IMR-90 (cell line): ENCODE measurements around the gene ERAP2.

Experiments
- BHLHE40 ChIP-seq: fragments of 150-350 bp; IDR thresholded peaks from 2 replicates; pipeline ENCODE4 v1.6.1; 2016; ENCODE audit warnings: mild to moderate bottlenecking, low read depth, low read length
- CEBPB ChIP-seq: IDR thresholded peaks from 2 replicates; pipeline ENCODE4 v1.6.1; 2012; ENCODE audit warnings: low read depth, low read length, improper control_type of control experiment
- CHD1 ChIP-seq: IDR thresholded peaks from 2 replicates; pipeline ENCODE4 v1.6.1; 2012; ENCODE audit warnings: low read depth, low read length, improper control_type of control experiment
- CTCF ChIP-seq: conservative IDR thresholded peaks from 2 replicates; pipeline ENCODE4 v1.5.1; 2012; ENCODE audit warnings: mild to moderate bottlenecking, low read depth, low read length, improper control_type of control experiment
- FOS ChIP-seq: fragments of 150-350 bp; IDR thresholded peaks from 2 replicates; pipeline ENCODE4 v1.6.1; 2016; ENCODE audit warnings: low read depth, low read length
- MAFK ChIP-seq: IDR thresholded peaks from 2 replicates; pipeline ENCODE4 v1.6.1; 2012; ENCODE audit warnings: low read depth, low read length, improper control_type of control experiment
- MAZ ChIP-seq: IDR thresholded peaks from 2 replicates; pipeline ENCODE4 v1.6.1; 2012; ENCODE audit warnings: low read depth, mild to moderate bottlenecking, low read length, improper control_type of control experiment, moderate library complexity, borderline replicate concordance
- POLR2A ChIP-seq: IDR thresholded peaks from 2 replicates; pipeline ENCODE4 v1.6.1; 2012; ENCODE audit warnings: mild to moderate bottlenecking, low read depth, low read length
- RAD21 ChIP-seq: IDR thresholded peaks from 2 replicates; pipeline ENCODE4 v1.6.1; 2012; ENCODE audit warnings: low read length, improper control_type of control experiment
- RFX5 ChIP-seq: IDR thresholded peaks from 2 replicates; pipeline ENCODE4 v1.8.0; 2012; ENCODE audit warnings: low read depth, mild to moderate bottlenecking, low read length, moderate library complexity
- USF2 ChIP-seq: fragments of 150-350 bp; IDR thresholded peaks from 2 replicates; pipeline ENCODE4 v1.6.1; 2017; ENCODE audit warnings: mild to moderate bottlenecking, antibody characterized with exemption, low read length, low read depth

GRCh38 chr5:96943799-96944198 lies 67.5 kb downstream of the ERAP2 start:
- TF ChIP-seq CTCF (no peak), RFX5 (no peak), MAZ (no peak), POLR2A (no peak), MAFK (no peak), CEBPB (no peak), CHD1 (no peak), BHLHE40 (no peak), RAD21 (no peak), FOS (no peak), USF2 (no peak)
